H9 (cell line): ENCODE results near the gene SLC45A1. TPM values are rescaled to one million over a fixed set of nuclear protein-coding genes. Genes with fewer than 3 reads are reported as not detected.

ENCODE experiments used
- DNase-seq: peaks from one replicate; pipeline ENCODE4 v3.0.0-alpha.2; 2017
- H2AFZ ChIP-seq: one replicate; pipeline ENCODE4 v1.6.1; 2013; ENCODE audit warnings: mild to moderate bottlenecking, low read length, control low read depth, moderate library complexity
- H2AK5ac ChIP-seq: 2 replicates; pipeline ENCODE4 v1.6.1; 2013; ENCODE audit warnings: low read length, control low read depth, mixed read lengths; ENCODE audit not compliant: insufficient read length
- H2BK120ac ChIP-seq: one replicate; pipeline ENCODE4 v1.6.1; 2013; ENCODE audit warnings: low read depth, mild to moderate bottlenecking, low read length, control low read depth, inconsistent platforms; ENCODE audit not compliant: poor library complexity, severe bottlenecking
- H2BK12ac ChIP-seq: 2 replicates; pipeline ENCODE4 v1.6.1; 2013; ENCODE audit warnings: low read length, control low read depth, mixed read lengths, low read depth; ENCODE audit not compliant: insufficient read length
- H2BK15ac ChIP-seq: 2 replicates; pipeline ENCODE4 v1.6.1; 2013; ENCODE audit warnings: low read depth, low read length, control low read depth
- H2BK20ac ChIP-seq: one replicate; pipeline ENCODE4 v1.6.1; 2013; ENCODE audit warnings: low read depth, mild to moderate bottlenecking, low read length, control low read depth, inconsistent platforms; ENCODE audit not compliant: poor library complexity, severe bottlenecking
- H2BK5ac ChIP-seq: 2 replicates; pipeline ENCODE4 v1.6.1; 2013; ENCODE audit warnings: low read length, control low read depth, mixed read lengths; ENCODE audit not compliant: insufficient read length
- H3K14ac ChIP-seq: 2 replicates; pipeline ENCODE4 v1.6.1; 2013; ENCODE audit warnings: low read length, control low read depth; ENCODE audit not compliant: insufficient read depth
- H3K18ac ChIP-seq: 2 replicates; pipeline ENCODE4 v1.6.1; 2013; ENCODE audit warnings: low read depth, mild to moderate bottlenecking, mixed read lengths, low read length, control low read depth; ENCODE audit not compliant: insufficient read length
- H3K23ac ChIP-seq: 2 replicates; pipeline ENCODE4 v1.6.1; 2013; ENCODE audit warnings: low read length, control low read depth, mixed read lengths, low read depth; ENCODE audit not compliant: insufficient read length
- H3K23me2 ChIP-seq: 2 replicates; pipeline ENCODE4 v1.6.1; 2013; ENCODE audit warnings: low read depth, mild to moderate bottlenecking, mixed read lengths, low read length, control low read depth; ENCODE audit not compliant: insufficient read length, poor library complexity, severe bottlenecking
- H3K27ac ChIP-seq: 2 replicates; pipeline ENCODE4 v1.5.1; 2013; ENCODE audit warnings: low read length, control low read depth, mixed read lengths, low read depth; ENCODE audit not compliant: insufficient read length
- H3K27me3 ChIP-seq: 2 replicates; pipeline ENCODE4 v1.6.1; 2013; ENCODE audit warnings: low read length, control low read depth, inconsistent platforms; ENCODE audit not compliant: insufficient read depth
- H3K4ac ChIP-seq: 2 replicates; pipeline ENCODE4 v1.6.1; 2013; ENCODE audit warnings: low read depth, mild to moderate bottlenecking, control low read depth, inconsistent platforms, low read length, moderate library complexity
- H3K4me1 ChIP-seq: 2 replicates; pipeline ENCODE4 v1.6.1; 2013; ENCODE audit warnings: low read length, control low read depth, inconsistent platforms; ENCODE audit not compliant: insufficient read depth
- H3K4me2 ChIP-seq: 2 replicates; pipeline ENCODE4 v1.6.1; 2013; ENCODE audit warnings: low read length, control low read depth, mixed read lengths; ENCODE audit not compliant: insufficient read length, insufficient read depth
- H3K56ac ChIP-seq: 2 replicates; pipeline ENCODE4 v1.6.1; 2013; ENCODE audit warnings: low read depth, mild to moderate bottlenecking, mixed read lengths, low read length, control low read depth; ENCODE audit not compliant: insufficient read length
- H3K79me1 ChIP-seq: 2 replicates; pipeline ENCODE4 v1.6.1; 2013; ENCODE audit warnings: low read depth, mild to moderate bottlenecking, moderate library complexity, low read length, control low read depth, inconsistent platforms; ENCODE audit not compliant: insufficient read depth, poor library complexity, severe bottlenecking
- H3K79me2 ChIP-seq: 2 replicates; pipeline ENCODE4 v1.6.1; 2013; ENCODE audit warnings: low read length, control low read depth, inconsistent platforms; ENCODE audit not compliant: insufficient read depth
- H3K9ac ChIP-seq: 2 replicates; pipeline ENCODE4 v1.6.1; 2013; ENCODE audit warnings: low read length, control low read depth, mixed read lengths; ENCODE audit not compliant: insufficient read length; ENCODE audit errors: extremely low read depth
- H3K9me3 ChIP-seq: one replicate; pipeline ENCODE4 v1.6.1; 2013; ENCODE audit warnings: low read depth, low read length, inconsistent platforms; ENCODE audit not compliant: control insufficient read depth
- H3T11ph ChIP-seq: one replicate; pipeline ENCODE4 v1.6.1; 2013; ENCODE audit warnings: mild to moderate bottlenecking, low read length, control low read depth, inconsistent platforms
- H4K20me1 ChIP-seq: one replicate; pipeline ENCODE4 v1.6.1; 2013; ENCODE audit not compliant: control insufficient read depth, insufficient read length, insufficient read depth
- H4K5ac ChIP-seq: 2 replicates; pipeline ENCODE4 v1.6.1; 2013; ENCODE audit warnings: low read depth, mild to moderate bottlenecking, mixed read lengths, low read length, control low read depth; ENCODE audit not compliant: insufficient read length
- H4K8ac ChIP-seq: replicated peaks from 2 replicates; pipeline ENCODE4 v1.6.1; 2013; ENCODE audit warnings: low read length, control low read depth, mixed read lengths, low read depth; ENCODE audit not compliant: insufficient read length
- H4K91ac ChIP-seq: 2 replicates; pipeline ENCODE4 v1.6.1; 2013; ENCODE audit warnings: low read depth, mild to moderate bottlenecking, moderate library complexity, mixed read lengths, low read length, control low read depth; ENCODE audit not compliant: insufficient read length
- H3K27ac Mint-ChIP-seq, 3 experiments: 2 replicates in 2 of 3; 3 replicates in 1 of 3; pipeline ENCODE4 v1.8.0; 2020 to 2021; ENCODE audit warnings: mixed read lengths in 3 of 3, mild to moderate bottlenecking in 1 of 3, moderate library complexity in 1 of 3
- H3K27me3 Mint-ChIP-seq: 2 replicates; pipeline ENCODE4 v1.8.0; 2021; ENCODE audit warnings: low read depth, mild to moderate bottlenecking, moderate library complexity, mixed read lengths
- H3K36me3 Mint-ChIP-seq, 3 experiments: 2 replicates in 2 of 3; 3 replicates in 1 of 3; pipeline ENCODE4 v1.8.0; 2020 to 2021; ENCODE audit warnings: low read depth in 3 of 3, mixed read lengths in 3 of 3; ENCODE audit not compliant: insufficient read depth in 1 of 3
- H3K4me1 Mint-ChIP-seq, 2 experiments: 2 replicates each; pipeline ENCODE4 v1.8.0; 2020; ENCODE audit warnings: mixed read lengths in 2 of 2
- H3K4me3 Mint-ChIP-seq, 2 experiments: 2 replicates in 1 of 2; 3 replicates in 1 of 2; pipeline ENCODE4 v1.8.0; 2020 to 2021; ENCODE audit warnings: mild to moderate bottlenecking in 2 of 2, mixed read lengths in 2 of 2, moderate library complexity in 1 of 2
- H3K9me3 Mint-ChIP-seq, 2 experiments: 2 replicates in 1 of 2; 3 replicates in 1 of 2; pipeline ENCODE4 v1.8.0; 2020; ENCODE audit warnings: mild to moderate bottlenecking in 2 of 2, mixed read lengths in 2 of 2, moderate library complexity in 1 of 2
- CTCF ChIP-seq: fragments of 200-600 bp; sonication (generic); conservative IDR thresholded peaks from 3 replicates; pipeline ENCODE4 v1.8.0; 2021; ENCODE audit warnings: antibody characterized with exemption, mild to moderate bottlenecking
- WGBS: extraction: QIAGEN DNeasy Blood & Tissue Kit; methylation state at CpG from one replicate; pipeline ENCODE4 v1.1.7; 2013; ENCODE audit warnings: missing lambda C conversion rate, low lambda C conversion rate, mixed read lengths; ENCODE audit not compliant: insufficient read length; ENCODE audit errors: extremely low coverage; 5-methylcytosine and 5-hydroxymethylcytosine counted together
- total RNA-seq: library from RNA; stranded (reverse); gene quantifications from 2 replicates; pipeline ENCODE4 v1.2.1, GENCODE V29; 2021

The SLC45A1 gene
- total RNA-seq, 1 experiment from 2014 or later = 0.63 TPM

GRCh38 chr1:8384577-8384976 is 66.7 kb downstream of the SLC45A1 start:
- Histone ChIP-seq H2BK20ac (no peak overlapping the region), H2BK120ac (no peak overlapping the region), H3K9me3 (no peaks in the 10 kb centered on the region), H3K14ac (no peak overlapping the region), H3K27ac (no peak overlapping the region), H3K4me1 (no peaks in the 10 kb centered on the region; the same call in 1 of the 2 replicates), H3K23ac (no peak overlapping the region), H2BK12ac (no peak overlapping the region), H2BK15ac (no peak overlapping the region), H2AFZ (no peak overlapping the region), H3K56ac (no peak overlapping the region), H3K27me3 (no peaks in the 10 kb centered on the region), H3K18ac (no peak overlapping the region), H3K79me2 (peaks cover 4% of the 10 kb centered on the region; the same call in 1 of the 2 replicates), H4K91ac (no peak overlapping the region), H2BK5ac (no peak overlapping the region), H3K4ac (no peak overlapping the region), H2AK5ac (no peak overlapping the region), H3K9ac (no peak overlapping the region), H3K23me2 (no peaks in the 10 kb centered on the region), H3K4me2 (no peak overlapping the region), H3T11ph (no peak overlapping the region), H4K20me1 (no peaks in the 10 kb centered on the region), H4K5ac (no peak overlapping the region), H4K8ac (no peak overlapping the region), H3K79me1 (no peaks in the 10 kb centered on the region)
- no peak for TF ChIP-seq CTCF
- Mint-ChIP-seq H3K27me3 (no peaks in the 10 kb centered on the region), H3K9me3 (no peaks in the 10 kb centered on the region), H3K27ac (peak overlapping the region in 1 of 3 experiments; percentile 22; a peak in 3 of 7 replicates), H3K36me3 (peaks cover 4 to 19% (median 13%) of the 10 kb centered on the region in 3 experiments; a peak in 5 of 7 replicates), H3K4me1 (peaks cover 50 to 59% of the 10 kb centered on the region in 2 experiments), H3K4me3 (no peak overlapping the region)
- no CpG with 5 or more reads among the region's 2 CpGs for WGBS
- DNase-seq = no peak
